Liver (tissue), 9 donors: ENCODE measurements around the gene DBH. TPM values are rescaled to one million over a fixed set of nuclear protein-coding genes. Genes with fewer than 3 reads are reported as not detected.

ENCODE experiments used
- DNase-seq: peaks from one replicate; pipeline ENCODE4 v3.0.0-alpha.2; 2017; ENCODE audit warnings: low spot score
- H3K27ac ChIP-seq, 2 donors: one replicate each; pipeline ENCODE4 v1.7.0; 2013; ENCODE audit warnings: inconsistent platforms in 2 of 2, low read length in 2 of 2, control low read depth in 1 of 2, low read depth in 1 of 2, mild to moderate bottlenecking in 1 of 2
- H3K27me3 ChIP-seq, 4 donors: one replicate each; pipeline versions ENCODE4 v1.6.1 to v1.7.0; 2013; ENCODE audit warnings: low read length in 3 of 4, inconsistent platforms in 1 of 4, mild to moderate bottlenecking in 1 of 4, moderate library complexity in 1 of 4; ENCODE audit not compliant: control insufficient read depth in 4 of 4, insufficient read depth in 4 of 4
- H3K36me3 ChIP-seq, 4 donors: one replicate each; pipeline versions ENCODE4 v1.6.1 to v1.7.0; 2013; ENCODE audit warnings: low read length in 3 of 4, mild to moderate bottlenecking in 3 of 4, low read depth in 1 of 4, moderate library complexity in 1 of 4; ENCODE audit not compliant: control insufficient read depth in 4 of 4, insufficient read depth in 3 of 4
- H3K4me1 ChIP-seq, 4 donors: one replicate each; pipeline versions ENCODE4 v1.6.1 to v1.7.0; 2013; ENCODE audit warnings: low read length in 3 of 4, mild to moderate bottlenecking in 3 of 4, moderate library complexity in 1 of 4; ENCODE audit not compliant: control insufficient read depth in 4 of 4, insufficient read depth in 4 of 4
- H3K4me3 ChIP-seq, 3 donors: one replicate each; pipeline versions ENCODE4 v1.6.1 to v1.7.0; 2013; ENCODE audit warnings: low read length in 3 of 3, control low read depth in 1 of 3, low read depth in 1 of 3, mild to moderate bottlenecking in 1 of 3
- H3K9ac ChIP-seq, 2 donors: one replicate each; pipeline ENCODE4 v1.7.0; 2013; ENCODE audit warnings: low read length in 2 of 2, mild to moderate bottlenecking in 2 of 2, moderate library complexity in 2 of 2, control low read depth in 1 of 2, low read depth in 1 of 2
- H3K9me3 ChIP-seq, 4 donors: one replicate each; pipeline versions ENCODE4 v1.6.1 to v1.7.0; 2013; ENCODE audit warnings: low read length in 3 of 4; ENCODE audit not compliant: control insufficient read depth in 4 of 4
- ATF3 ChIP-seq: IDR thresholded peaks from 2 replicates; pipeline ENCODE4 v1.6.1; 2016; ENCODE audit warnings: antibody characterized with exemption
- CTCF ChIP-seq: fragments of 150-350 bp; IDR thresholded peaks from 2 replicates; pipeline ENCODE4 v1.5.1; 2017; ENCODE audit warnings: improper control_type of control experiment, low read depth, low read length; ENCODE audit not compliant: missing input control
- EGR1 ChIP-seq, 2 donors: IDR thresholded peaks; 2 replicates each; pipeline ENCODE4 v1.6.1; 2016 to 2018; ENCODE audit warnings: antibody characterized with exemption in 2 of 2, low read depth in 2 of 2
- FOXA2 ChIP-seq: IDR thresholded peaks from 2 replicates; pipeline ENCODE4 v1.6.1; 2016; ENCODE audit warnings: antibody characterized with exemption
- GABPA ChIP-seq, 2 donors: IDR thresholded peaks in 1 of 2; conservative IDR thresholded peaks in 1 of 2; 2 replicates each; pipeline ENCODE4 v1.6.1; 2016; ENCODE audit warnings: antibody characterized with exemption in 2 of 2, mild to moderate bottlenecking in 1 of 2, moderate library complexity in 1 of 2
- HNF4G ChIP-seq: IDR thresholded peaks from 2 replicates; pipeline ENCODE4 v1.6.1; 2016; ENCODE audit warnings: antibody characterized with exemption
- JUND ChIP-seq, 2 donors: IDR thresholded peaks; 2 replicates each; pipeline ENCODE4 v1.6.1; 2016; ENCODE audit warnings: antibody characterized with exemption in 2 of 2
- NR2F2 ChIP-seq: IDR thresholded peaks from 2 replicates; pipeline ENCODE4 v1.6.1; 2016; ENCODE audit warnings: antibody characterized with exemption
- SP1 ChIP-seq: IDR thresholded peaks from 2 replicates; pipeline ENCODE4 v1.6.1; 2018; ENCODE audit warnings: antibody characterized with exemption, mild to moderate bottlenecking
- whole genome bisulfite sequencing: extraction: QIAGEN DNeasy Blood & Tissue Kit; methylation state at CpG from one replicate; pipeline ENCODE4 v1.1.7; 2013; 5-methylcytosine and 5-hydroxymethylcytosine counted together
- polyA plus RNA-seq, 2 donors: library from polyadenylated mRNA; stranded (reverse) in 1 of 2; unstranded in 1 of 2; fragments of 200-250 nt in 1 of 2; fragments of >200 nt in 1 of 2; fragmentation: Nextera tagmentation in 1 of 2; extraction: Ambion mirVana in 1 of 2; gene quantifications; one replicate each; pipeline versions ENCODE4 v1.2.1 to v1.2.3, GENCODE V29; 2013 to 2015
- total RNA-seq, 2 donors: library from RNA; depleted of rRNA; stranded (reverse); fragments of >200 nt; gene quantifications; one replicate each; pipeline ENCODE4 v1.2.3, GENCODE V29; 2014
- TF ChIP-seq, protein P1 (sequence below): IDR thresholded peaks from 2 replicates; pipeline ENCODE4 v1.6.1; 2016; ENCODE audit warnings: antibody characterized with exemption, mild to moderate bottlenecking
- TF ChIP-seq, protein P2 (sequence below): IDR thresholded peaks from 2 replicates; pipeline ENCODE4 v1.6.1; 2016; ENCODE audit warnings: antibody characterized with exemption
- donor health status: healthy.
- donor health status: healthy.
- donor health status: healthy.
- donor health status: healthy.
- donor health status: healthy.

Gene DBH
- total and polyA plus RNA-seq, 4 donors = 0.37 to 21.2 (median 2.5) TPM

GRCh38 chr9:133650026-133650425, 13.9 kb downstream of the DBH start:
- no peak overlapping the region for H3K9ac ChIP-seq
- H3K4me1 ChIP-seq = no peaks in the 10 kb centered on the region
- H3K27me3 ChIP-seq = no peaks in the 10 kb centered on the region
- WGBS = 91% methylated on average over 12 of the region's 12 CpGs
- no peak overlapping the region for H3K4me3 ChIP-seq
- no peaks in the 10 kb centered on the region for H3K36me3 ChIP-seq
- no peak for DNase-seq
- H3K27ac ChIP-seq = no peak overlapping the region
- no peak for TF ChIP-seq SP1
- no peaks in the 10 kb centered on the region for H3K9me3 ChIP-seq

GRCh38 chr9:133653638-133654037, 17.5 kb downstream of the DBH start:
- TF ChIP-seq, protein P1, sequence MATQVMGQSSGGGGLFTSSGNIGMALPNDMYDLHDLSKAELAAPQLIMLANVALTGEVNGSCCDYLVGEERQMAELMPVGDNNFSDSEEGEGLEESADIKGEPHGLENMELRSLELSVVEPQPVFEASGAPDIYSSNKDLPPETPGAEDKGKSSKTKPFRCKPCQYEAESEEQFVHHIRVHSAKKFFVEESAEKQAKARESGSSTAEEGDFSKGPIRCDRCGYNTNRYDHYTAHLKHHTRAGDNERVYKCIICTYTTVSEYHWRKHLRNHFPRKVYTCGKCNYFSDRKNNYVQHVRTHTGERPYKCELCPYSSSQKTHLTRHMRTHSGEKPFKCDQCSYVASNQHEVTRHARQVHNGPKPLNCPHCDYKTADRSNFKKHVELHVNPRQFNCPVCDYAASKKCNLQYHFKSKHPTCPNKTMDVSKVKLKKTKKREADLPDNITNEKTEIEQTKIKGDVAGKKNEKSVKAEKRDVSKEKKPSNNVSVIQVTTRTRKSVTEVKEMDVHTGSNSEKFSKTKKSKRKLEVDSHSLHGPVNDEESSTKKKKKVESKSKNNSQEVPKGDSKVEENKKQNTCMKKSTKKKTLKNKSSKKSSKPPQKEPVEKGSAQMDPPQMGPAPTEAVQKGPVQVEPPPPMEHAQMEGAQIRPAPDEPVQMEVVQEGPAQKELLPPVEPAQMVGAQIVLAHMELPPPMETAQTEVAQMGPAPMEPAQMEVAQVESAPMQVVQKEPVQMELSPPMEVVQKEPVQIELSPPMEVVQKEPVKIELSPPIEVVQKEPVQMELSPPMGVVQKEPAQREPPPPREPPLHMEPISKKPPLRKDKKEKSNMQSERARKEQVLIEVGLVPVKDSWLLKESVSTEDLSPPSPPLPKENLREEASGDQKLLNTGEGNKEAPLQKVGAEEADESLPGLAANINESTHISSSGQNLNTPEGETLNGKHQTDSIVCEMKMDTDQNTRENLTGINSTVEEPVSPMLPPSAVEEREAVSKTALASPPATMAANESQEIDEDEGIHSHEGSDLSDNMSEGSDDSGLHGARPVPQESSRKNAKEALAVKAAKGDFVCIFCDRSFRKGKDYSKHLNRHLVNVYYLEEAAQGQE = no peak
- TF ChIP-seq HNF4G (no peak), JUND (IDR thresholded peaks at IDR 0.05) (no peak), EGR1 (IDR thresholded peaks at IDR 0.05; ENCODE audit: low read depth in 2 of 2) (no peak), FOXA2 (no peak), CTCF (no peak), ATF3 (no peak), GABPA (IDR thresholded peaks at IDR 0.05 in 1 of 2, conservative IDR thresholded peaks at IDR 0.05 in 1 of 2) (no peak), NR2F2 (no peak)
- TF ChIP-seq, protein P2, sequence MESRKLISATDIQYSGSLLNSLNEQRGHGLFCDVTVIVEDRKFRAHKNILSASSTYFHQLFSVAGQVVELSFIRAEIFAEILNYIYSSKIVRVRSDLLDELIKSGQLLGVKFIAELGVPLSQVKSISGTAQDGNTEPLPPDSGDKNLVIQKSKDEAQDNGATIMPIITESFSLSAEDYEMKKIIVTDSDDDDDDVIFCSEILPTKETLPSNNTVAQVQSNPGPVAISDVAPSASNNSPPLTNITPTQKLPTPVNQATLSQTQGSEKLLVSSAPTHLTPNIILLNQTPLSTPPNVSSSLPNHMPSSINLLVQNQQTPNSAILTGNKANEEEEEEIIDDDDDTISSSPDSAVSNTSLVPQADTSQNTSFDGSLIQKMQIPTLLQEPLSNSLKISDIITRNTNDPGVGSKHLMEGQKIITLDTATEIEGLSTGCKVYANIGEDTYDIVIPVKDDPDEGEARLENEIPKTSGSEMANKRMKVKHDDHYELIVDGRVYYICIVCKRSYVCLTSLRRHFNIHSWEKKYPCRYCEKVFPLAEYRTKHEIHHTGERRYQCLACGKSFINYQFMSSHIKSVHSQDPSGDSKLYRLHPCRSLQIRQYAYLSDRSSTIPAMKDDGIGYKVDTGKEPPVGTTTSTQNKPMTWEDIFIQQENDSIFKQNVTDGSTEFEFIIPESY = no peak
- WGBS = 79% methylated on average over 9 of the region's 9 CpGs
- Histone ChIP-seq H3K27ac (no peak overlapping the region), H3K36me3 (no peaks in the 10 kb centered on the region), H3K4me3 (no peak overlapping the region), H3K9ac (no peak overlapping the region), H3K9me3 (no peaks in the 10 kb centered on the region), H3K27me3 (no peaks in the 10 kb centered on the region), H3K4me1 (peaks cover 6 to 20% (median 19%) of the 10 kb centered on the region in 4 donors)
- no peak for DNase-seq
